ENCODE results near the gene GDF9.

The GDF9 gene, protein sequence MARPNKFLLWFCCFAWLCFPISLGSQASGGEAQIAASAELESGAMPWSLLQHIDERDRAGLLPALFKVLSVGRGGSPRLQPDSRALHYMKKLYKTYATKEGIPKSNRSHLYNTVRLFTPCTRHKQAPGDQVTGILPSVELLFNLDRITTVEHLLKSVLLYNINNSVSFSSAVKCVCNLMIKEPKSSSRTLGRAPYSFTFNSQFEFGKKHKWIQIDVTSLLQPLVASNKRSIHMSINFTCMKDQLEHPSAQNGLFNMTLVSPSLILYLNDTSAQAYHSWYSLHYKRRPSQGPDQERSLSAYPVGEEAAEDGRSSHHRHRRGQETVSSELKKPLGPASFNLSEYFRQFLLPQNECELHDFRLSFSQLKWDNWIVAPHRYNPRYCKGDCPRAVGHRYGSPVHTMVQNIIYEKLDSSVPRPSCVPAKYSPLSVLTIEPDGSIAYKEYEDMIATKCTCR

DNA sequence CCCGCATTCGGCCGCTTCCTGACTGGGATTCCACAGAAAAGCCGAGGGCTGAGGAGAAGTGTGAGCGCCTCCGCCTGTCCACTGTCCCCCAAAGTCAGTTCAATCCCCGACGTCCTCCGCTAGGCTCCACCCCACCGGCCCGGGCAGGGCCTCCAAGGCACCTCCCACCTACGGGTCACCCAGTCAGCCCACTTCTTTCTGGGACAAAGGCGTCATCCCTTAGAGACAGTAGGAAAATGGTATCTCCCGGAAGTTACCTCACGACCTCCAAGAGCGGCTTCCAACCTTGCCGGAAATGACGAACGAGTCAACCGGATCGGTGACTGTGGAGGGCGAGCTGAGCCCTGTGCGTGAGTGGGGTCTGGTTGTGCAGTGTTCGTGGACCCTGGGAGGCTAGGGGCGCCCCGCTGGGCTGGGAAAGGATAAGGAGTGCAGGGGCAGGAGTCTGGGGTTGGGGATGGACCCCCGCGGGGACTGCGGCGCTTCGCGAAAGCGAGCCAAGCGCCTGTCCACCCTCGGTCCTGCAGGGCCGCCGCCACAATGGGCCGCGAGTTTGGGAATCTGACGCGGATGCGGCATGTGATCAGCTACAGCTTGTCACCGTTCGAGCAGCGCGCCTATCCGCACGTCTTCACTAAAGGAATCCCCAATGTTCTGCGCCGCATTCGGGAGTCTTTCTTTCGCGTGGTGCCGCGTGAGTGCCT lies at the start of gene GDF9, which contains the start of gene UQCRQ:
GDF9 (minus strand) TSS at position 128 of the 704 bp plus-strand sequence. CDS start 1,936 bp downstream, outside the sequence.
UQCRQ (plus strand) TSS at position 301 of the 704 bp plus-strand sequence; CDS start at position 541, 240 bp downstream.
- peak; percentile 99 for DNase-seq

DNA sequence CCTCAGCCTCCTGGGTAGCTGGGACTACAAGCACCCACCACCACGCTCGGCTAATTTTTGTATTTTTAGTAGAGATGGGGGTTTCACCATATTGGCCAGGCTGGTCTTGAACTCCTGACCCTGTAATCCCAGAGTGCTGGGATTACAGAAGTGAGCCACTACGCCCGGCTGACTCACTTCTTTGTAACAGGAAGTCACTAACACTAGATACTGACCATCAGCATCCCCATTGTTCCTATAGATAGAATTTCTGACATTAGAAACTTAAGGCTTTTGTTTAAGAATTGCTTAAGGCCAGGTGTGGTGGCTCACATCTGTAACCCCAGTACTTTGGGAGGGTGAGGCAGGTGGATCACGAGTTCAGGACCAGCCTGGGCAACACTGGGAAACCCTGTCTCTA lies 49.4 kb upstream of the GDF9 start:
- peak; percentile 63 for DNase-seq

DNA sequence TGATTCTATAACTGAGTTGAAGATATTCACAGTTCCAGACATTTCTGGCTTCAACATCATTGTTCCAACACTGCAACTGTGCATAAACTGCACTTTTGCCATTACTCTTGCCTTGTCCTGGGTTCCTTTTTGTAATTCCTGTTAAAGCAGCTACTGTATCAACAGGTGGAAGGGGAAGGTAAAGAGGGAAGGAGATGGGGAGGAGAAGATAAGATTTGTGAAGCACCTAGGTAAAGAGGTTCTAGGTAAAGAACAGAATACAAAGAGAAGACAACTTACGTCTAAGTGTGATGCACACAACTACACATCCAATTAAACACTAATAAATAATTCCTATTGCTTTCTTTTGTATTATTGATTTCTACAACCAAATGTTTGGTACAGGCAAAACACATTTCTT lies 43.4 kb upstream of the GDF9 start:
- DNase-seq, result no peak

DNA sequence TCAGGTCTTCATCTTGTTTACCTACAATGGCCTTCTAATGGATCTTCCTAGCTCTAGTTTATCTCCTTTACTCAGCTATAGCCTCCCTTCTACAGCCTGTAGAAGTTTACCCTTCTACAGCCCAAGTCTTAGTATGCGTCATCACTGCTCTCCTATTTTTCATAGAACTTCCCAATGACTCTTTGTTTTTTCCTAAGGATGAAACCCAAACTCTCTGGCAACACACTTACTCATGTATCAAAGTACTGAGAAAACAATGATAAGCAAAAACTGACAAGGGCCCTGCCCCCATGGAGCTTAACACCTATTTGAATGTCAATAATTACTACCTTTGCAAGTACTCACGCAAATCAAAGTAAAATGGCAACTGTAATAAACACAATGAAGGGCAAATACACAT lies 40.9 kb upstream of the GDF9 start:
- DNase-seq, result no peak

DNA sequence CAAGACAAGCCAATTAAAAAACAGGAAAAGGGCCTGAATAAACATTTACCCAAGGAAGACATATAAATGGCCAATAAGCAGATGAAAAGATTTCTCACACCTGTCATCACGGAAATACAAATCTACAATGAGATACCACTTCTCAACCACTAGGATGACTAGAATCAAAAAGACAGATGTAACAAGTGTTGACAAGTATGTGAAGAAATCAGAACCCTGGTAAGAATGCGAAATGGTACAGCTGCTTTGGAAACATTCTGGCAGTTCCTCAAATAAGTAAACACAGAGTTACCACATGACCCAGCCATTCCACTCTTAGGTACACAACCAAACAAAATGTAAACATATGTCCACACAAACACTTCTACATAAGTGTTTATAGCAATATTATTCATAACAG lies 39.7 kb upstream of the GDF9 start:
- peak; percentile 63 for DNase-seq

DNA sequence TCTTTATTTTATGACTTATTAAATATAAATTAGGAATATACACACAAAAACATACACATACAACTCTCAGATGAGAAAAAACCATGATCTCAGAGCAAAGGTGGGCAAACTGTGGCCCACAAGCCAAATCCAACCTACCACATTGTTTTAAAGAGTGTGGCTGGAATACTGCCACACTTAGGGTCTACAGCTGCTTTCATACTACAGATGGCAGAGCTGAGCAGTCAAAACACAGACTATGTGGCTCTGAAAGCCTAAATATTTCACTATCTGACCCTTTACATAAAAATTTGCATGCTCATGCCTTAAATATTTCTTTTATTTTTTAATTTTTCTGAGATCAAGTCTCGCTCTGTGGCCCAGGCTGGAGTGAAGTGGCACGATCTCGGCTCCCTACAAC lies 35.5 kb upstream of the GDF9 start:
- no peak for DNase-seq

DNA sequence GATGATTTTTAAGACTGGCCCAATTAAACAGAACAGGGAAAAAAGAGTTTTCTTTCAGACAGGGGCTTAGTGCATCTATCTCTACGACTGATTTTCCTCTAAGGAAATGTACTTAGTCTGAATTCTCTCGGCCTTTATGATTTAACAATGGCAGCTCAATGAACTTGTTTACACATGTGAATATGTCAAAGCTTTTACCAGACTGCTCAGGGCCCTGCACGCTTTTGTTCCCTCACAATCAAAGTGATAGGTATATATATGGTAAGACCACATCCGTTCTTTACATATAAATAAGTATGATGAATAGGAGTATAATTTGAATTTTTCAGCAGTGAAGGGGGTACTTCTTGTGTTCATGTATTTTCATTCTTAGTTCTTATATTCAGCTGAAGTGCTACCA lies 34.8 kb upstream of the GDF9 start:
- DNase-seq, result no peak

DNA sequence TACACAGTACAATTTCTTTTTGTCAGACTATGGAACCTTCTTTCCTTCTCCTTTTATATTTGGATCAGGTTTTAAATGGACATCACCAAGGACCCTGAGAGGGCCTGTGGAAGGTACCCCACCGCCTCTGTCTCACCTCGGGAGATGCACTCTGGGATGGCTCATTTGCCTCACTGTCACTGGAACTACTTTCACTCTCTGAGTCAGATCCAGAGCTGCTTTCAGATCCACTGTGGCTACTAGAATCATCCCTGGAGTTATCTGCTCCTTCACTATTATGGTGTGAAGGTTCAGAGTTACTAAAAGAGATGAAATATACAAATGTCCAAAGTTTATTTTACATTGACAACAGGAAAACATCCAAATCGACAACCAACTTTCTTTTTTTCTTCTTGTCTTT lies 31.8 kb upstream of the GDF9 start:
- DNase-seq, result no peak

DNA sequence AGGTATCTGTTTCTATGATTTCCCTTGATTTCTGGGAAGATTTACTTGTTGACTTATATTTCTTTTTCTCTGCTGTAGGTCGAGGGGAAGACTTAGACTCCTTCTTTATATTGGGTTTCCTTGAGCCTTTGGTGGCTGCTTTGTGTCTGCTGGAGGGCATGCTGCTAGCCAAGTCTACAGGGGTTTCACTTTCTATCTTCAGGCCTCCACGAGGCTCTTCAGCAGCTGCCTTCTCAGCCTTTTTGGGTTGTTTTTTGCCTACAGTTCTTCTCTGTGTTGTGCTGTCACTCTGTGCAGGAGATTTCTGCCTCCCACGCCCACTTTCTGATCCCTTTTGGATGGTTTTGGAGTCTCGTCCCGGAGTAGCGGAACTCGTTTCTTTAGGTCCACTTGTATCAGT lies 30.4 kb upstream of the GDF9 start:
- no peak for DNase-seq

DNA sequence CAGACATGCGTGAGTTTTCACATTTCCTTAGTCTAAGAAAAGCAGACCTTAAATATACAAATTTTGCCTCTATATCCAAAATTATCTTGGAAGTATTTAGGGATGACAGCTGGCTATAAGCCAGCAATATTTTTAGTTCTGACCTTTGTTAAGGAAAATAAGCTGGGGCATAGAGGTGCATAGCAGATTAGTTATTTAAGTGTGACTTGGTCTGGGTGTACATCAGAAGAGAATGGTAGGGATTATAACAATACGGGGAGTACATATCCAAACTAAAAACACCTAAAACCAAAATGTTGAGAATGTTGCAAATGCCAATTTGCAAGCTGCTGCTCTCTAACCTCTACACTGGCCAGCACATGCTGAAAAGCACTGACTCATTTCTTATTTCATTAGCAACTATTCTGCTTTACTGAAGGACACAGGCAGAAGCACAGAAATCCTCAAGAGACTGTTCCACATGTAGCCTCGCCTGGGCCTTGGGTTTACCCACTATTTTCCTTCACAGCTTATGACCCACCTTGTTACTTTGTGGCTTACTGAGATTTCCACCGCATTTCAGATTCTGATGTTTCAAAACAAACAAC lies 29.5 kb upstream of the GDF9 start:
- no peak for DNase-seq

DNA sequence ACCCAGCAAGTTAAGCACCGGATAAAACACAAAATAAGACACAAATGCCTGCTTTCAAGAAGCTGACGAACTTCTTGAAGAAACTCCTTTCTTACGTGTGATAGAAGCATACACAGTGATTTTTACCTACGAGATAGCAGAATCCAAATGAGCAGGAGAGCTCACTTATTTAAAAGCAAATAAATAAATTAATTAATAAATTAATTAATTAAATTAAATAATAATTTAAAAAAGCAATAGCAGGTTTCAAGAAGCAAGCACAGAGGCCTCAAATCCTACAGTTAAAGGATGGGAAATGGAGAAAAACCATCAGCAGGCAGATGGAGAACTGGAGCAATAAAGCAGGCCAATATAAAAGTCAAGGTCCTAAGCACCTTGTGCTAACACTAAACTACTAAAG lies 24.5 kb upstream of the GDF9 start:
- DNase-seq, result no peak

DNA sequence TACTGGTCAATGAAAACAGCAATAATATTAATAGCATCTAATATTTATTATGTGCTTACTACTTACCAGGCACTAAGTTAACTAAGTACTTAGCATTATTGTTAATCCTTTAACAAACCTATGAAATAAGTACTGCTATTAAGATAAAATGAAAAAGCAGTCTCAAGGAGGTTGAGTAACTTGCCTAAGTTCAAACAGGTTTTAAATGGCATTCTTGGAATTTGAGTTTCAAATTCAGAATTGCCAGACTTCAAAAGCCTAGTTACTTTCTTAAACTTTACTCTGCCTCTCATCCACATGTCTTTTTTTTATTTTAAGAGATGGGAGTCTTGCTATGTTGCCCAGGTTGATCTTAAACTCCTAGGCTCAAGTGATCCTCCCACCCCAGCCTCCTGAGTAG lies 23.2 kb upstream of the GDF9 start:
- no peak for DNase-seq

DNA sequence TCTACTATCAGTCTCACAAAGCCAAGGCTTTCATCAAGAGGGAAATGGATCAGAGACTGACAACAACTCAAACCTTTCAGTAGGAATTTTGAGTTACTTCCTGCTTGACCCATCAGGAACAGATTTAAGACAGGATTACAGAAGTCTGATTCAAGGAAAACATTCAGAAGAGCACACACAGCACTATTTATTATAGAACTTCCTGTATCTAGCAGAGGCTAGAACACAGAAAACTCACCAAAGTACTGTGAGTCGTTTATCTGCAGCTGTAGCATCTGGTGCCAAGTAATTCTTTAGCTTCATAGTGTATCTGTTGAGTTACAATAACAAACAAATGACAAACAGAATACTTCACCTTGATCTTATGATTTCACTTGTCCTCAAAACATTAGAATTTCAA lies 21.0 kb upstream of the GDF9 start:
- DNase-seq, result no peak

DNA sequence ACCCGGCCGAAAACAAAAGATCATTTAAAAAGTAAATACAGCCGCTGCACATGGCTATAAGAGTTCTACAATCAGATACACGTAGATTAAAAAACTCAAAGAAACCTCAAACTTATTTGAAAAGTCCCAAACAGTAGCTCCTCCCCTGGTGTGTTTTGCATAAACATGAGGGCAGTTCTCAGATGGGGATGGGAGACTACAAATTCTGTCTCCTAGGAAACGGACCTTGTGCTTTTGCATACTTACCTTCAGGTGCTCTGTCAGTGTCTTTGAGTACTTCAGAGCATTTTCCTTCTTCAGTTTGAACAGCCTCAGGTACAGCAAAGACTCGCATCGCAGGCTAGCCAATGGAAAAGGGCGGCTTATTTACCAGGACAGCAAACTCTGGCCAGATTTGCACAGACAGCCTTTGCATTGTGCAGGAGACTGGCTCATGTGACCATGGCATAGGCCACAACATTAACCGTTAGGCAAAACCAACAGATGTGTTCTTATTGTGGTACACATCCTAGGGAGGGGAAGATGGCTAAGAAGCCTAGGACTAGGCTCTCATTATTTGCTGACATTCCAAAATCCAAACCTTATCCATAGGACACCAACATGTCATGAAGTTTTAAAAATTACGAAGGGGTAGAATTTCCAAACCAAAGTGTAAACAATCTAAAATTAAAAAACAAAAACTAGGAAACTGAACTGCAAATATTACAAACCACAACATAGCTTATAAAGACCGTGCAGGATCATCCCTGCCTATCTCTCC lies 20.0 kb upstream of the GDF9 start:
- no peak for DNase-seq

DNA sequence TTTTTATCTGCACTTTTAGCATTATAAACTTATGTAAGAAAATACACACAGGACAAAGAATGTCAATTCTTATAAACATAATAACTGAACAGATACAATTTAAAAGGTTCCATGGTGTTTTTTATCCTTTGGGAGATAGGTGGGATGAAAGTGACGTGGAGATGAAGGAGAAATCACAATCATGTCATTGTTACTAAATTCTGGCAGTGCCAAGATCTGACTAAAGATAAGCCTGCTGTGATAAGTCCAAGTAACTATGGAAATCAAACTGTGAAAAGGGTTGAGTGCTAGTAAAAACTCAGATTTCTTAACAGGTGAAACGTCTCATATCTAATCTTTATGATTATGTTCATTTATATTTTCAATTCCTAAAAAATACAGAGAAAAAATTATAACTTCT lies 18.3 kb upstream of the GDF9 start:
- DNase-seq, result no peak

DNA sequence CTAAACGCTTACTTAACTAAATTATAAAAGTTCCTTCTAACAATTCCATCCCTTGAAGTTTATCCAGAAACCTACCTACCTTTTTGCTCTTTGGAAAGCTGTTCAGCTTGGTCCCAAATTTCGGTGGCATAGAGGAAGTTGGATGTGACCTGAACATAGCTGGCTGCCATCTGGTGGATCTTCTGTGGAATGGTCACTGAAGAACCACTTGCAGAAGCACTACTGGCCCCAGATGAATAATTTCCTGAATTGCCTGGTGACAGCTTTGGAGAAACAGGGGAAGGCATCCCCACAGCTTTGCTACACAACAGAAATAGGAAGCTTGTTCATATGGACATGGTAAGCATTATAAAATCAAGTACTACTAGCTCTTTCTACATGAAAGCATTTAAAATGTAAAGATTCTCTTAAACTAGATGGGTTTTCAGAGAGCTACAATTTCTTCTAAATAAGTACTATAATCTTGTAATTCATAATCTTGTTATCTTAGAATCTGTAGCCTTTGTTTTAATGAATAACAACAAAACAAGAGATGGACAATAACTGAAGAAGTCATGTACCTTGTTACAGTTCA lies 17.1 kb upstream of the GDF9 start:
- peak; percentile 83 for DNase-seq

DNA sequence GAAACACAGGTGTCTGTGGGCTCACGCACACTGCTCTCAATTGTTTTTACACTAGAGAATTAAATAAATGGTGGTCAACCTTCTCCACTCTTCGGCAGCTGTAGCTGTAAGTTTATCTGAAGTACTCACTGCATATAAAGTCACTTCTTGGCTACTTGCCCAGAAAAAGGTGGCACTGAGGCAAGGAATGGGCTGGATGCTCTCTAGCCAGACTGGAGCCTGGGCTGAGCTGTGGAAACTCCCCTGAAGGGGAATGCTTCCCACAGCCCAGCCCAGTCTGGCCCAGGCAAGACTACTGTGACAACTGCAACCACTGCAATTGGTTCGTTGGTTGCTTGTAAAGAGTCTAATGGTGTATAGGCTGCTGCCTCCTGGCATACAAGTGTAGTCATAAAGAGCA lies 11.7 kb upstream of the GDF9 start:
- no peak for DNase-seq

DNA sequence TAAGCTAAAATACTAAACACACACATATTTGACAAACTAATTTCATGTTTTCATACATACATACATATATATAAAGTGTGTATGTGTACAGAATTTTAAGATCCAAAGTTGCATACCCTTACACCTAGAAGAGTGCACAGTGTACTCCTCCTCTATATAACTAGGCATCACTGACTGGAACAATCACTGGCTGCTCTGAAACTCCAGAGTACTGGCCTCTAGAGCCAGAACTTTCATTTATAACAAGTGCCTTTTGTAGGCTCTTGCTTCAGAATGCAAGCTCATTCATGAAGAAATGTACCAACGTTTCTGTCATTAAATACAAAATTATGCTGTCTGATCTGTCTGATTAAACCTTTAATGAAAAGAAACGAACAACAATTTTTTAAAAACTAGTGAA lies 11.2 kb upstream of the GDF9 start:
- DNase-seq, result no peak

DNA sequence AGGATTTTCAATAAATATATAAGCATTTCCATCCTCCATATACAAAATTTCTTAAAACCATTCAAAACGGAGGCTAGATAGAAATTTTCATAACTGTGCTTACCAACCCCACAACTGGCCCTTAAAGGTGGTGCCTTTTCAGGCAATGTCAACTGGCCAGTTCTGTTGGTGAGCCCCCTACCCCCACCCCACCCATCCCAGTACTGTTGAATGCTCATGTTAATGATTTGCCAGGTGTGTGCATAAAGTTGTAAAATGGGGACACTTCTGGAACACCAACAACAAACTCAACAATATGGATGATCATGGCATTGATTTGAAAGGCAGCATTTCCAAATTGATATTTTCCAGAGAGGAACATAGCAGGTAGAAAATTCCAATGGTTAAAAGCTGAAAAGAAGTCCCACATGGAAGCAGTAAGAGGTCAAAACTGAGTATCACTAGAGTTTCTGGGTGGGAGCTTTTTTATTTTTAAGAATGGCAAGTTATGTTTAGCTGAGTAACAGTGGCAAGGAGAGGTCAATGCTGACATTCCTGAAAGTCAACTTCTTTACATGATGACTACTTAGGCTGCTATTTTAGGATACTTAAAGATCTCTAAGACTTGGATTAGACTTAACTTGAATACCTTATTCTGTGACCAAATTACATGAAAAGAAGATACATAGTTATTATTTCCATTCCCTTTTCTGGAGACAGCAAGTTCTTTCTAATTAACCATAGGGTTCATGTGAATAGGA lies 9.9 kb upstream of the GDF9 start:
- DNase-seq, result no peak

DNA sequence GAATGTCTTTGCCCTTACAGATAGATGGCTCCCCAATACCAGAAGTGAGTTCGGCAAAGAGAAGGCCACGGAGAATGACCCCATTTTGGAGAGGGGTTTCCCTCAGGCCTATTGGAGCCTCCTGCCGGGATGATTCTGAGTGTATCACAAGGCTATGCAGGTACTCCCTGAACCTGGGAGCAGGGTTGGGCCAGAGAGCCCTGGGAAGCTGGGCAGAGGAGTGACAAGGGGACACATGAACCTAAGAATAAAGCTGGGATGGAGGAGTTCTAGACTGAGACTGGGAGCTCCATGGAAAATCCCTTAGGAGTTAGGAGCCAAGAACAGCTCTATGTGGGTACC lies 7.6 kb upstream of the GDF9 start:
- DNase-seq, result no peak

DNA sequence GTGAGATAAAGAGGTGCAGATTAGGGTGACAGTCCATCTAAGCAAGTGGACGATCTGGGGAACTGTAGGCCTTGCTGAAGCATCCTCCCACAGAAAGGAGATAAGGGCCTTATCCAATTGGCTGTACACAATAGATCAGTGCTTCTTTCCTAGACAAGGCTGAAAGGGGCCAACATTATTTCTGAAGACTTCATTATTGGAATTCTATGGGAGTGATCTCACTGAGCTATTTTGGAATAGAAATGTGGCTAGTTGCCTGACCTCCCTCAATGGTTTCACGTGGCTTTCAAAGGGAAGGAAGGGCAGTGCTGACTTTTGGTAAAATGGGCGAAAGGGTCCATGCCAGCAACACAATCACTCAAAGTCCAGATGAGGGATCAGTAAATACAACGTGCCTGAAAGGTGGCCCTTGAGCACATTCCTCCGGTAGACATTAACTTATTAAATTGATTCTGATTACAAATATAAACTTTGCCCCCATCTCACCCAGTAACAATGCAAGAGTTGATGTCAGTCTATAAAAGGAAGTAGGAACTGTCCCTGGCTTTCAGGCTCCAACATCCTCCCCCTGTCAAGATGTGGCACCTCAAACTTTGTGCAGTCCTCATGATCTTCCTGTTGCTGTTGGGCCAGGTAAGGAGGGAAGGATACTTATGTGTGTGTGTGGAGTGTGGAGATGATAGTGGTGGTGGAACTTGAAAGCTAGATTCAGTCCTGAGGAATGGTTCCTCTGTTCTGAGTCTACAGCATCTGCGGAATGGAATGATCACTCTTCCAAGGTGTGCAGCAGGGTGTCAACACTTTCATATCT lies 7.1 kb upstream of the GDF9 start, which contains the start of gene LEAP2:
LEAP2 (plus strand) TSS at position 550 of the 811 bp plus-strand sequence; CDS start at position 577, 27 bp downstream.
- DNase-seq, result no peak
